Right lobe of liver (tissue), 6 donors: ENCODE measurements around the gene SDHC. TPM values are rescaled to one million over a fixed set of nuclear protein-coding genes. Genes with fewer than 3 reads are reported as not detected.

Experiments used
- ATAC-seq, 4 donors: fragments of 200-7000 bp; cut with Tn5 transposase; one replicate each; pipeline ENCODE4 v1.9.1; 2020; ENCODE audit warnings: mild to moderate bottlenecking in 4 of 4, moderate library complexity in 4 of 4
- DNase-seq, 3 donors: peaks; one replicate each; pipeline ENCODE4 v3.0.0-alpha.2; 2020
- H3K27ac ChIP-seq, 3 donors: fragments of 200-600 bp; one replicate each; pipeline ENCODE4 v1.8.0; 2022
- H3K27me3 ChIP-seq, 2 donors: fragments of 200-600 bp; one replicate each; pipeline ENCODE4 v1.8.0; 2022
- H3K36me3 ChIP-seq, 4 donors: fragments of 200-600 bp; sonication (generic) in 1 of 4; one replicate each; pipeline versions ENCODE4 v1.5.1 to v1.8.0; 2017 to 2022; ENCODE audit warnings: control low read depth in 1 of 4
- H3K4me1 ChIP-seq, 4 donors: fragments of 200-600 bp; sonication (generic) in 1 of 4; one replicate each; pipeline versions ENCODE4 v1.5.1 to v1.8.0; 2017 to 2022; ENCODE audit warnings: control low read depth in 1 of 4
- H3K4me3 ChIP-seq, 3 donors: fragments of 200-600 bp; one replicate each; pipeline ENCODE4 v1.8.0; 2022
- H3K9me3 ChIP-seq, 4 donors: fragments of 200-600 bp; sonication (generic) in 1 of 4; one replicate each; pipeline versions ENCODE4 v1.5.1 to v1.8.0; 2017 to 2022; ENCODE audit warnings: control low read depth in 1 of 4
- POLR2A ChIP-seq: fragments of 450-650 bp; IDR thresholded peaks from one replicate; pipeline ENCODE4 v1.6.1; 2017; ENCODE audit warnings: antibody characterized with exemption, mild to moderate bottlenecking
- WGBS: methylation state at CpG from one replicate; pipeline ENCODE4 v1.1.6; 2018; ENCODE audit warnings: low coverage, low lambda C conversion rate; ENCODE audit not compliant: insufficient coverage; ENCODE audit errors: missing lambda C conversion rate; 5-methylcytosine and 5-hydroxymethylcytosine counted together
- intact Hi-C, 2 donors: fragments of 100-400 bp; cut with DNase I; formaldehyde crosslinking; loops; one replicate each; pipeline versions ENCODE4 v1.11.2 to v1.14.1; 2022
- long read RNA-seq: library from polyadenylated mRNA; unstranded; transcript quantifications from one replicate; pipeline ENCODE4 v2.0.0, GENCODE V29; 2019
- total RNA-seq, 6 experiments: library from RNA; depleted of rRNA in 2 of 6; stranded (reverse); fragments of >200 nt in 2 of 6; fragmentation: NEBNext Ultra II Directional in 3 of 6; extraction: Animal tissue kit (Norgen Biotek cat#: 25700) in 3 of 6; gene quantifications; one replicate each; pipeline versions ENCODE4 v1.1.0 to v1.2.4, GENCODE V29; 2016 to 2023
- TF ChIP-seq, protein P1 (sequence below), 4 donors: fragments of 200-600 bp in 3 of 4; fragments of 450-650 bp in 1 of 4; IDR thresholded peaks; one replicate each; pipeline versions ENCODE4 v1.5.1 to v1.8.0; 2016 to 2022; ENCODE audit warnings: antibody characterized with exemption in 4 of 4, mild to moderate bottlenecking in 2 of 4
- donor health status: DM: no; HTN: yes; CAD: no.
- donor health status: DM: no; HTN: no; CAD: no.
- donor health status: DM: no; HTN: no; CAD: no.
- donor health status: DM: no; HTN: yes; CAD: no.
- donor health status: DM: no; HTN: yes; CAD: no.

Gene SDHC, protein sequence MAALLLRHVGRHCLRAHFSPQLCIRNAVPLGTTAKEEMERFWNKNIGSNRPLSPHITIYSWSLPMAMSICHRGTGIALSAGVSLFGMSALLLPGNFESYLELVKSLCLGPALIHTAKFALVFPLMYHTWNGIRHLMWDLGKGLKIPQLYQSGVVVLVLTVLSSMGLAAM
- 100 to 1,000 TPM; 167 to 282 (median 235) TPM for total RNA-seq
- long read RNA-seq, full-length matches to known transcripts, result 18 of 18 reads
- long read RNA-seq, partial matches to known transcripts, result 0 of 18 reads
- long read RNA-seq, other reads (novel, unspliced or antisense), result 0 of 18 reads

DNA sequence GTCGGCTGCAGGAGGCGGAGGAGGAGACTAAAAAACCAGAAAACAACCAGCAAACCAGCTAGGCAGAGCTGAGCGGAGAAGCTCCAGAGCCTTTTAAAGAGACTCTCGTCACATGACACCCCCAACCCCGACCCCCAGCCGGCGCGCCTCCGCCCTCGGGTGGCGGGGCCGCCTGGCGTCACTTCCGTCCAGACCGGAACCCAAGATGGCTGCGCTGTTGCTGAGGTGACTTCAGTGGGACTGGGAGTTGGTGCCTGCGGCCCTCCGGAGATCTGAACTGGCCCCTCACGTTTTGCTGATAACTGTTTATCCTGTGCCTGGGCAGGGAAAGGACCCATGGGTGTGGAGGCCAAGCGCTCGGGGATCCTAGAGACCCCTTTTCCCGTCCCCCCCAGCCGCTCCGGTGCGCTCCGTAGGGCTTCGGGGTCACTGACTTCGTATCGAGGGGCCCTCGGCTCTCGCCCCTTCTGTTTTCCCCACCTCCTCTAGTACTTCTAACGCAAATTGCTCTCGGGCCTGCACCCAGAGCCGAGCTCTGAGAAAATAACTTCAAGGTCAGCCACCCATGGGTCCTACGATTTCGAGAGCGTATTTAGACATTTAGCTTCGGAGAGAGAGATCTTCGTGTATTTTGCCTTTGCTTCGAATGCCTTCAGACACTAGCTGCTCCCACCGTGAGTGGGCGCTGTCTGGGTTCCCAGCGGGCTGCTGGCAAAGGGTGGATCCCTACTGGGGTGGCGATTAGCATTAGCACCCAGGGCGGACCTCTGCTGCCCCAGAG, at the start of gene SDHC:
TSS of gene SDHC (plus strand) at position 181 of the 781 bp plus-strand sequence. CDS start at position 206, 25 bp downstream.
- ATAC-seq (peak; percentile 96 to 99 (median 98)), DNase-seq (peak; percentile 90 to 95 (median 93))
- Histone ChIP-seq H3K27me3 (no peaks in the 10 kb centered on the region), H3K27ac (peak within 1 kb of the TSS; percentile 95 to 98 (median 97)), H3K4me3 (peak within 1 kb of the TSS; percentile 89 to 99 (median 96)), H3K9me3 (no peaks in the 10 kb centered on the region), H3K36me3 (no peaks in the 10 kb centered on the region), H3K4me1 (peaks cover 0 to 19% (median 9%) of the 10 kb centered on the region in 4 donors)
- under 1% methylated on average over 32 of the region's 45 CpGs for WGBS
- TF ChIP-seq POLR2A, result peak; percentile 79
- TF ChIP-seq, protein P1, sequence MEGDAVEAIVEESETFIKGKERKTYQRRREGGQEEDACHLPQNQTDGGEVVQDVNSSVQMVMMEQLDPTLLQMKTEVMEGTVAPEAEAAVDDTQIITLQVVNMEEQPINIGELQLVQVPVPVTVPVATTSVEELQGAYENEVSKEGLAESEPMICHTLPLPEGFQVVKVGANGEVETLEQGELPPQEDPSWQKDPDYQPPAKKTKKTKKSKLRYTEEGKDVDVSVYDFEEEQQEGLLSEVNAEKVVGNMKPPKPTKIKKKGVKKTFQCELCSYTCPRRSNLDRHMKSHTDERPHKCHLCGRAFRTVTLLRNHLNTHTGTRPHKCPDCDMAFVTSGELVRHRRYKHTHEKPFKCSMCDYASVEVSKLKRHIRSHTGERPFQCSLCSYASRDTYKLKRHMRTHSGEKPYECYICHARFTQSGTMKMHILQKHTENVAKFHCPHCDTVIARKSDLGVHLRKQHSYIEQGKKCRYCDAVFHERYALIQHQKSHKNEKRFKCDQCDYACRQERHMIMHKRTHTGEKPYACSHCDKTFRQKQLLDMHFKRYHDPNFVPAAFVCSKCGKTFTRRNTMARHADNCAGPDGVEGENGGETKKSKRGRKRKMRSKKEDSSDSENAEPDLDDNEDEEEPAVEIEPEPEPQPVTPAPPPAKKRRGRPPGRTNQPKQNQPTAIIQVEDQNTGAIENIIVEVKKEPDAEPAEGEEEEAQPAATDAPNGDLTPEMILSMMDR (IDR thresholded peaks at IDR 0.05), result peak in 3 of 4 donors; percentile 16 to 22 (median 17)
- intact Hi-C loops, result no loop called here

DNA sequence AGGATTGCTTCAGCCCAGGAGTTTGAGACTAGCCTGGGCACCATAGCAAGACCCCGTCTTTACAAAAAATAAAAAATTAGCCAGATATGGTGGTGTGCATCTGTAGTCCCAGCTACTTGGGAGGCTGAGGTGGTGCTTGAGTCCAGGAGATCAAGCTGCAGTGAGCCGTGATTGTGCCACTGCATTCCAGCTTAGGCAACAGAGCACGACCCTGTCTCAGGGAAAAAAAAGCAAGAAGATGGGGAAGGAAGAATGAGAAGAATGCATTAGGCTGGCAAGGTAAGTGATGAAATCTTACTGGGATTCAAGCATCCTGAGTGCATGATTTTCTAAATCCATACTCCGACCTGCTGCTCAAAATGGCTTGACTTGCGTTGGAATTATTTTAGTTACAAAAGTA, 48.9 kb upstream of the SDHC start:
- Histone ChIP-seq H3K4me3 (no peak overlapping the region), H3K36me3 (no peaks in the 10 kb centered on the region), H3K27me3 (no peaks in the 10 kb centered on the region), H3K9me3 (no peaks in the 10 kb centered on the region), H3K4me1 (peaks cover 0 to 13% (median 0%) of the 10 kb centered on the region in 4 donors), H3K27ac (no peak overlapping the region)
- 89% methylated on average over 5 of the region's 5 CpGs for WGBS
- DNase-seq, result no peak
- intact Hi-C loops, result no loop called here
- ATAC-seq, result no peak
- TF ChIP-seq, protein P1 (IDR thresholded peaks at IDR 0.05), result no peak
- no peak for TF ChIP-seq POLR2A

DNA sequence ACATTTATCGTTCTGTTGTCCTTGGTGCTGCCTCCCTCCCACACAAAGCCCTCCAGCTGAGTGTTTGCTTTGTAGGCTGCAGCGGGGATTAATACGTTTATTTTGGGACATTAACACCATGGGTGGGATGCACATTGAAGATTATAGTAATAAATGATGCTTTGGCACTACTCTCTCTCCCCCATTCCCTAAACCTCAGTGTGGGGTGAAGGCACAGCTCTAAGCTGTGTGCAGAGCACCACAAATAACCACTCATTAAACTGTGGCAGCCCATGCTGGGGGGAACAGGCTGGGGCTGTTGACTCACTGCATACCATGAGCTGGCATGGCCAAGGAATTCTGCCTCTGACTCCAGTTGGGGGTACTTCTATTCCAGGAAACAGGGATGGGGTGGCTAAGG, 48.0 kb upstream of the SDHC start:
- DNase-seq (no peak), ATAC-seq (no peak)
- Histone ChIP-seq H3K9me3 (no peaks in the 10 kb centered on the region), H3K4me3 (no peak overlapping the region), H3K4me1 (peaks cover 0 to 4% (median 0%) of the 10 kb centered on the region in 4 donors), H3K36me3 (no peaks in the 10 kb centered on the region), H3K27ac (no peak overlapping the region), H3K27me3 (no peaks in the 10 kb centered on the region)
- intact Hi-C loops, result no loop called here
- TF ChIP-seq, protein P1 (IDR thresholded peaks at IDR 0.05), result no peak
- TF ChIP-seq POLR2A, result no peak
- WGBS, result 72% methylated on average over 3 of the region's 3 CpGs

DNA sequence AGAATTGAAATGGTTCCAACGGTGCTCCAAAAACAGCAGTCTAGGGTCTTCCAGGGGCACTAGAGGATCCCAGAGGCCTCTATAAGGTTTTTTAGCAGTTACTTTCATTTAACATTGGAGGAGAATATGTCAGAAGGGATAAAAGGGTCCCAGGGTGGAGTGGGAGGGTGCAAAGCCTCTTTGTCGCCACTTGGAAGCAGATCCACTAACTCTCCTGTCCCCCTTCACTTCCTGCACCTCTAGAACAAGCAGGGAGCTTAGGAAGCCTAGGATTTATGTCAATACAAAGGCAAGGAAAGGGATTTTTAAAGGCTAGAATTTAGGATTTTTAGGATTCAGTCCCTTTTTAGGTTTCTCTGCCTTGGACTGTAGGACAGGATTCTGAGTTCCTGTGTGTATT, 47.3 kb upstream of the SDHC start:
- intact Hi-C loops, result no loop called here
- ATAC-seq (no peak), DNase-seq (no peak)
- Histone ChIP-seq H3K27me3 (no peaks in the 10 kb centered on the region), H3K36me3 (no peaks in the 10 kb centered on the region), H3K27ac (no peak overlapping the region), H3K9me3 (no peaks in the 10 kb centered on the region), H3K4me1 (no peaks in the 10 kb centered on the region), H3K4me3 (no peak overlapping the region)
- TF ChIP-seq POLR2A, result no peak
- TF ChIP-seq, protein P1 (IDR thresholded peaks at IDR 0.05), result no peak
- 86% methylated on average over 2 of the region's 2 CpGs for WGBS
